WERI-Rb-1 (cell line): ENCODE measurements around the gene B3GAT1.

ENCODE experiments used
- DNase-seq: peaks from one replicate; pipeline ENCODE4 v3.0.0-alpha.2; 2020
- H3K27ac ChIP-seq: fragments of 250-450 bp; sonication (Bioruptor Pico); 2 replicates; pipeline ENCODE4 v1.5.1; 2020; ENCODE audit warnings: mild to moderate bottlenecking, moderate library complexity
- H3K27me3 ChIP-seq: fragments of 250-450 bp; sonication (Bioruptor Pico); 2 replicates; pipeline ENCODE4 v1.5.1; 2021; ENCODE audit warnings: mild to moderate bottlenecking, low read depth, moderate library complexity; ENCODE audit not compliant: insufficient read depth, severe bottlenecking
- H3K36me3 ChIP-seq: fragments of 250-450 bp; sonication (Bioruptor Pico); 2 replicates; pipeline ENCODE4 v1.5.1; 2020; ENCODE audit warnings: mild to moderate bottlenecking, moderate library complexity
- H3K4me3 ChIP-seq: 2 replicates; pipeline ENCODE4 v1.5.1; 2011; ENCODE audit warnings: low read depth, mild to moderate bottlenecking, control low read depth, low read length
- H3K9me3 ChIP-seq: fragments of 250-450 bp; sonication (Bioruptor Pico); 2 replicates; pipeline ENCODE4 v1.5.1; 2021; ENCODE audit warnings: mild to moderate bottlenecking, moderate library complexity; ENCODE audit not compliant: severe bottlenecking
- CTCF ChIP-seq: IDR thresholded peaks from 2 replicates; pipeline ENCODE4 v1.5.1; 2011; ENCODE audit warnings: low read depth, mild to moderate bottlenecking, control low read depth, inconsistent platforms, low read length

B3GAT1 gene

GRCh38 chr11:134380229-134380628, 31.8 kb downstream of the B3GAT1 start:
- Histone ChIP-seq H3K4me3 (no peak overlapping the region), H3K27ac (no peak overlapping the region), H3K9me3 (no peaks in the 10 kb centered on the region), H3K27me3 (no peaks in the 10 kb centered on the region), H3K36me3 (peaks cover 2% of the 10 kb centered on the region; the same call in 1 of the 2 replicates)
- DNase-seq, result no peak
- no peak for TF ChIP-seq CTCF

- DNase-seq, result no peak
- Histone ChIP-seq H3K4me3 (no peak overlapping the region), H3K27ac (no peak overlapping the region), H3K36me3 (peaks cover 4% of the 10 kb centered on the region; the same call in 1 of the 2 replicates), H3K9me3 (no peaks in the 10 kb centered on the region), H3K27me3 (no peaks in the 10 kb centered on the region)
- TF ChIP-seq CTCF, result no peak
These were observed 32.8 kb downstream of the B3GAT1 start for GRCh38 chr11:134379241-134379640.

- Histone ChIP-seq H3K27me3 (no peaks in the 10 kb centered on the region), H3K36me3 (peaks cover 6% of the 10 kb centered on the region; the same call in 1 of the 2 replicates), H3K4me3 (no peak overlapping the region), H3K27ac (no peak overlapping the region), H3K9me3 (no peaks in the 10 kb centered on the region)
- DNase-seq, result no peak
- no peak for TF ChIP-seq CTCF
These were observed 34.2 kb downstream of the B3GAT1 start for GRCh38 chr11:134377876-134378275.

- peaks cover 19% of the 10 kb centered on the region for H3K36me3 ChIP-seq
- no peak for TF ChIP-seq CTCF
- no peaks in the 10 kb centered on the region for H3K27me3 ChIP-seq
- no peak for DNase-seq
- no peak overlapping the region for H3K4me3 ChIP-seq
- H3K9me3 ChIP-seq, result no peaks in the 10 kb centered on the region
- no peak overlapping the region for H3K27ac ChIP-seq
These were observed 35.7 kb downstream of the B3GAT1 start for GRCh38 chr11:134376150-134376921.

- H3K27me3 ChIP-seq, result no peaks in the 10 kb centered on the region
- no peak overlapping the region for H3K4me3 ChIP-seq
- H3K27ac ChIP-seq, result no peak overlapping the region
- H3K36me3 ChIP-seq, result peaks cover 26% of the 10 kb centered on the region
- no peaks in the 10 kb centered on the region for H3K9me3 ChIP-seq
- no peak for DNase-seq
- TF ChIP-seq CTCF, result no peak
These were observed 37.0 kb downstream of the B3GAT1 start for GRCh38 chr11:134374891-134375550.
